Measurements from ENCODE around the gene TSPAN3. TPM values are rescaled to one million over a fixed set of nuclear protein-coding genes. Genes with fewer than 3 reads are reported as not detected.

TSPAN3 gene
- total RNA-seq, 1 experiment from 2014 or later = 84.9 TPM

DNA sequence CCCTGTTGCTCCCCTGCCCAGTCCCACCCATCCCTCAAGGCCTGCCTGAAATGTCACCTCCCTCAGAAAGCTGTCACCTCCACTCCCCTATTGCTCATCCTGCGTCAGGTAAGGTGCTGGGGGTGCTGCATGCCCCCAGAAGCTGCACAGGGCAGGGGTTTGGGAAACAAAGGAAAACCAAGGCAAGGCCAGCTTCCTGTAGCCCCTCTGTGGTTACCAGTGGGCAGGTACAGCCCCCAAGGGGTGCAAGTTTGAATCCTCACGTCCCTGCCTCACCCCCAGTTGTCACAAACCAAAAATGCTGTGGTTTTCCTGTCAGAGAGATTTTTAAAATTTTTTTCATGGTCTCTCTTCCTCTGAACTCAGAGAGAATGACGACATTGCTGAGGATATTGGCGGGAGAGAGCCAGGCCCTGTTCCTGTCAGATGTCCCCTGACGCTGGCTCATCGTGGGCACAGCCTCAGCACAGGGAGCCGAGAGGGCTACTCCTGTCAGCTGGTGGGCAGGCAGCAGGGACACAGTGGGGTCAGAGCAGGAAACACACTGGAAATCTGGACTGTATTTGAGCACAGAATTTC lies 49.0 kb downstream of the TSPAN3 start (continued):
- TF ChIP-seq ZNF281 (CRISPR knock-in tag; IDR thresholded peaks at IDR 0.05) (no peak), RORB (CRISPR knock-in tag; IDR thresholded peaks at IDR 0.05) (no peak), CBFB (CRISPR knock-in tag; IDR thresholded peaks at IDR 0.05; ENCODE audit: low read depth) (no peak)

DNA sequence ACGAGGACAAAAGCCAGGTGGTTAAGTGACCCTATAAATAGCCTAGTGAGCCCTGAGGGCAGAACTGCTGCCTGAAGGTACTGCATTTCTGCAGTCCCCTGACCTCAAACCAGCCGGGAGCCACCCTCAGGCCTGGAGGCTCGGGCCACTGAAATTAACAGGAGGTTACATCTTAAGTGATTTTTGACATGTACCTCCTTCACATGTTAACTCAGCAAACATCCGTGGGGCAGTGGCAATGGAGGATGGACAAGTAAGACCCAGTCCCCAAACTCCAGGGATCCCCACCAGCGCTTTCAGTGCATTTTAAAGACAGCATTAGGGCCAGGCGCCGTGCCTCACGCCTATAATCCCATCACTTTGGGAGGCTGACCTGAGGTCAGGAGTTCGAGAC lies 49.8 kb downstream of the TSPAN3 start:
- no peaks in the 10 kb centered on the region for H3K4me1 Mint-ChIP-seq
- CTCF ChIA-PET = interaction anchor here (5.4 kb wide), 1 partner anchor 47 kb away, joined by 41 read pairs; no protein-coding TSS in a partner anchor
- H3K27me3 Mint-ChIP-seq (ENCODE audit: low read depth) = no peaks in the 10 kb centered on the region; the same call in 1 of the 2 replicates
- no peak overlapping the region for H3K4me3 Mint-ChIP-seq
- DNase-seq (ENCODE audit: low spot score) (no peak), ATAC-seq (no peak)
- POLR2A ChIA-PET = no interaction called here
- no peak overlapping the region for H3K27ac Mint-ChIP-seq
- no peaks in the 10 kb centered on the region for H3K9me3 Mint-ChIP-seq
- TF ChIP-seq ZNF219 (CRISPR knock-in tag; IDR thresholded peaks at IDR 0.05; ENCODE audit: borderline replicate concordance) = no peak
- no peak for TF ChIP-seq NFYB (CRISPR knock-in tag; conservative IDR thresholded peaks at IDR 0.05; ENCODE audit: low read depth)
- no peak for TF ChIP-seq OVOL2 (CRISPR knock-in tag; IDR thresholded peaks at IDR 0.05; ENCODE audit: borderline replicate concordance)
- no peaks in the 10 kb centered on the region for H3K36me3 Mint-ChIP-seq

DNA sequence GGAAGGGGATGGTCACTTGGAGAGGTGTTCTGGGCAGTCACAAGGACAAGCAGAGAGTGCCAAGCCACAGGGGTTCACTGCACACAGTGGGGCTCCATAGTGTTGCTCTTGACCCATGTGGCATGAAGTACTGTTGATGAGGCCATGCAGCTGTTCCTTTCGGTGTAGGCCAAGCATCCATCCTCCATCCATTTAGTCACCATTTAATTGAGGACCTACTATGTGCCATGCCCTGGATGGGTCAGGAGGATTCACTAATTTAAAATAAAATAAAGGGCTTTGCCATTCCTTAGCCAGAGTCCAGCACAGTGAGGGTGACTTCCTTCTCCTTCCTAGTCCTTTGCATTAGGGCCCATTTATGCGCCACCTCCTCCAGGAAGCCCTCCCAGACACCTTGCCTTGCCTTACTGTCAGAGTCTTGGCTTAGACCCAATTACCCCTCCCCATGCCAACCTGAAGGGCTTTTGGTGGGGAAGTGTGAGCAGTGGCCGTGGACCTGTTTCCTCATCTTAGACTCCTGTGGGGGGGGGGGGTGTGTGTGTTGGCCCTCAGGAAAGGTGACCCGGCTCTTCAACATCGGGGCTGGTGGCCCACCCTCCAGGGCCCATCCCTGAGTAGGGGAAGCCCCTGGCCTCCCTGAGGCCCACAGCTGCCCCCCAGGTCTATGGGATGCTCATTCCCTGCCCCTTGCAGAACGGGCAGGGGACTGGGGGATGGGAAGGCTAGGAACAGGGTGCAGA lies 50.4 kb downstream of the TSPAN3 start:
- no peaks in the 10 kb centered on the region; the same call in 1 of the 2 replicates for H3K27me3 Mint-ChIP-seq (ENCODE audit: low read depth)
- H3K9me3 Mint-ChIP-seq = no peaks in the 10 kb centered on the region
- POLR2A ChIA-PET = no interaction called here
- H3K36me3 Mint-ChIP-seq = no peaks in the 10 kb centered on the region
- H3K4me3 Mint-ChIP-seq = no peak overlapping the region
- TF ChIP-seq ZNF671 (CRISPR knock-in tag; IDR thresholded peaks at IDR 0.05) = no peak
- DNase-seq (ENCODE audit: low spot score) = no peak
- ATAC-seq = no peak
- no peak overlapping the region for H3K27ac Mint-ChIP-seq
- CTCF ChIA-PET = interaction anchor here (1.5 to 5.4 kb wide), 3 partner anchors 14 to 47 kb away, joined by 4 to 41 read pairs (median 7); no protein-coding TSS in a partner anchor
- no peaks in the 10 kb centered on the region for H3K4me1 Mint-ChIP-seq

- DNase-seq (ENCODE audit: low spot score) (no peak), ATAC-seq (no peak)
- H3K4me3 Mint-ChIP-seq = no peak overlapping the region
- CTCF ChIA-PET = interaction anchor here (1.4 to 1.6 kb wide), 3 partner anchors 13 to 46 kb away, joined by 3 to 7 read pairs (median 4); no protein-coding TSS in a partner anchor
- POLR2A ChIA-PET = no interaction called here
- no peaks in the 10 kb centered on the region for H3K36me3 Mint-ChIP-seq
- H3K9me3 Mint-ChIP-seq = no peaks in the 10 kb centered on the region
- H3K27ac Mint-ChIP-seq = no peak overlapping the region
- H3K27me3 Mint-ChIP-seq (ENCODE audit: low read depth) = no peaks in the 10 kb centered on the region; the same call in 1 of the 2 replicates
- H3K4me1 Mint-ChIP-seq = no peaks in the 10 kb centered on the region
- TF ChIP-seq, protein P1, sequence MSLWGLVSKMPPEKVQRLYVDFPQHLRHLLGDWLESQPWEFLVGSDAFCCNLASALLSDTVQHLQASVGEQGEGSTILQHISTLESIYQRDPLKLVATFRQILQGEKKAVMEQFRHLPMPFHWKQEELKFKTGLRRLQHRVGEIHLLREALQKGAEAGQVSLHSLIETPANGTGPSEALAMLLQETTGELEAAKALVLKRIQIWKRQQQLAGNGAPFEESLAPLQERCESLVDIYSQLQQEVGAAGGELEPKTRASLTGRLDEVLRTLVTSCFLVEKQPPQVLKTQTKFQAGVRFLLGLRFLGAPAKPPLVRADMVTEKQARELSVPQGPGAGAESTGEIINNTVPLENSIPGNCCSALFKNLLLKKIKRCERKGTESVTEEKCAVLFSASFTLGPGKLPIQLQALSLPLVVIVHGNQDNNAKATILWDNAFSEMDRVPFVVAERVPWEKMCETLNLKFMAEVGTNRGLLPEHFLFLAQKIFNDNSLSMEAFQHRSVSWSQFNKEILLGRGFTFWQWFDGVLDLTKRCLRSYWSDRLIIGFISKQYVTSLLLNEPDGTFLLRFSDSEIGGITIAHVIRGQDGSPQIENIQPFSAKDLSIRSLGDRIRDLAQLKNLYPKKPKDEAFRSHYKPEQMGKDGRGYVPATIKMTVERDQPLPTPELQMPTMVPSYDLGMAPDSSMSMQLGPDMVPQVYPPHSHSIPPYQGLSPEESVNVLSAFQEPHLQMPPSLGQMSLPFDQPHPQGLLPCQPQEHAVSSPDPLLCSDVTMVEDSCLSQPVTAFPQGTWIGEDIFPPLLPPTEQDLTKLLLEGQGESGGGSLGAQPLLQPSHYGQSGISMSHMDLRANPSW (CRISPR knock-in tag; conservative IDR thresholded peaks at IDR 0.05; ENCODE audit: low read depth) = no peak
- no peak for TF ChIP-seq ARID4B (CRISPR knock-in tag; IDR thresholded peaks at IDR 0.05; ENCODE audit: borderline replicate concordance)
- TF ChIP-seq IRF2 (CRISPR knock-in tag; IDR thresholded peaks at IDR 0.05; ENCODE audit: borderline replicate concordance, low read depth) = no peak
- no peak for TF ChIP-seq ATF1 (CRISPR knock-in tag; IDR thresholded peaks at IDR 0.05)
- no peak for TF ChIP-seq FOXP4 (CRISPR knock-in tag; IDR thresholded peaks at IDR 0.05)
- no peak for TF ChIP-seq CREB1 (CRISPR knock-in tag; IDR thresholded peaks at IDR 0.05)
- no peak for TF ChIP-seq GRHL2 (CRISPR knock-in tag; IDR thresholded peaks at IDR 0.05; ENCODE audit: insufficient replicate concordance, severe bottlenecking)
- TF ChIP-seq ZNF671 (CRISPR knock-in tag; IDR thresholded peaks at IDR 0.05) = no peak
- no peak for TF ChIP-seq ZNF263 (CRISPR knock-in tag; IDR thresholded peaks at IDR 0.05; ENCODE audit: low read depth)
Observed at GRCh38 chr15:77019521-77020331, 51.2 kb downstream of the TSPAN3 start.

Data from WTC11 (cell line).